RWPE2 (cell line): ENCODE measurements around the gene CRIP3.

Experiments
- ATAC-seq: fragments of 200-7000 bp; cut with Tn5 transposase; 3 replicates; pipeline ENCODE4 v1.9.1; 2021; ENCODE audit warnings: low read depth
- DNase-seq: peaks from one replicate; pipeline ENCODE4 v3.0.0-alpha.2; 2020; ENCODE audit warnings: low spot score
- H3K27ac ChIP-seq: fragments of 450-650 bp; 2 replicates; pipeline ENCODE4 v1.5.1; 2017; ENCODE audit warnings: mild to moderate bottlenecking; ENCODE audit not compliant: poor library complexity, severe bottlenecking
- H3K27me3 ChIP-seq: fragments of 250-450 bp; sonication (Bioruptor Pico); 2 replicates; pipeline ENCODE4 v1.5.1; 2021; ENCODE audit warnings: mild to moderate bottlenecking, moderate library complexity; ENCODE audit not compliant: insufficient read depth, poor library complexity, severe bottlenecking
- H3K36me3 ChIP-seq: fragments of 250-450 bp; sonication (Bioruptor Pico); 2 replicates; pipeline ENCODE4 v1.5.1; 2020; ENCODE audit warnings: low read depth, mild to moderate bottlenecking, moderate library complexity
- H3K4me1 ChIP-seq: fragments of 250-450 bp; sonication (Bioruptor Pico); 2 replicates; pipeline ENCODE4 v1.5.1; 2021; ENCODE audit warnings: mild to moderate bottlenecking, moderate library complexity; ENCODE audit not compliant: insufficient read depth, poor library complexity, severe bottlenecking
- H3K4me3 ChIP-seq: fragments of 250-450 bp; sonication (Bioruptor Pico); 2 replicates; pipeline ENCODE4 v1.5.1; 2021; ENCODE audit warnings: mild to moderate bottlenecking, moderate library complexity; ENCODE audit not compliant: severe bottlenecking
- H3K9me3 ChIP-seq: fragments of 250-450 bp; sonication (Bioruptor Pico); 2 replicates; pipeline ENCODE4 v1.5.1; 2021; ENCODE audit warnings: mild to moderate bottlenecking, moderate library complexity; ENCODE audit not compliant: severe bottlenecking
- TF ChIP-seq, protein P1 (sequence below): fragments of 450-650 bp; IDR thresholded peaks from one replicate; pipeline ENCODE4 v1.5.1; 2017; ENCODE audit warnings: mild to moderate bottlenecking, moderate library complexity; ENCODE audit not compliant: poor library complexity, severe bottlenecking

The CRIP3 gene

GRCh38 chr6:43339168-43339567 lies 30.5 kb upstream of the CRIP3 start:
- DNase-seq = no peak
- Histone ChIP-seq H3K4me3 (no peak overlapping the region), H3K36me3 (peaks cover 68% of the 10 kb centered on the region), H3K4me1 (no peaks in the 10 kb centered on the region), H3K27me3 (no peaks in the 10 kb centered on the region), H3K27ac (no peak overlapping the region), H3K9me3 (no peaks in the 10 kb centered on the region)
- ATAC-seq = no peak
- TF ChIP-seq, protein P1, sequence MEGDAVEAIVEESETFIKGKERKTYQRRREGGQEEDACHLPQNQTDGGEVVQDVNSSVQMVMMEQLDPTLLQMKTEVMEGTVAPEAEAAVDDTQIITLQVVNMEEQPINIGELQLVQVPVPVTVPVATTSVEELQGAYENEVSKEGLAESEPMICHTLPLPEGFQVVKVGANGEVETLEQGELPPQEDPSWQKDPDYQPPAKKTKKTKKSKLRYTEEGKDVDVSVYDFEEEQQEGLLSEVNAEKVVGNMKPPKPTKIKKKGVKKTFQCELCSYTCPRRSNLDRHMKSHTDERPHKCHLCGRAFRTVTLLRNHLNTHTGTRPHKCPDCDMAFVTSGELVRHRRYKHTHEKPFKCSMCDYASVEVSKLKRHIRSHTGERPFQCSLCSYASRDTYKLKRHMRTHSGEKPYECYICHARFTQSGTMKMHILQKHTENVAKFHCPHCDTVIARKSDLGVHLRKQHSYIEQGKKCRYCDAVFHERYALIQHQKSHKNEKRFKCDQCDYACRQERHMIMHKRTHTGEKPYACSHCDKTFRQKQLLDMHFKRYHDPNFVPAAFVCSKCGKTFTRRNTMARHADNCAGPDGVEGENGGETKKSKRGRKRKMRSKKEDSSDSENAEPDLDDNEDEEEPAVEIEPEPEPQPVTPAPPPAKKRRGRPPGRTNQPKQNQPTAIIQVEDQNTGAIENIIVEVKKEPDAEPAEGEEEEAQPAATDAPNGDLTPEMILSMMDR = no peak

GRCh38 chr6:43338243-43338642 lies 29.6 kb upstream of the CRIP3 start:
- no peak for ATAC-seq
- no peak overlapping the region for H3K27ac ChIP-seq
- TF ChIP-seq, protein P1 = no peak

GRCh38 chr6:43336382-43336781 lies 27.8 kb upstream of the CRIP3 start:
- no peaks in the 10 kb centered on the region for H3K9me3 ChIP-seq
- H3K4me1 ChIP-seq = no peaks in the 10 kb centered on the region
- H3K4me3 ChIP-seq = no peak overlapping the region
- no peak for DNase-seq
- ATAC-seq = no peak
- H3K27ac ChIP-seq = no peak overlapping the region
- TF ChIP-seq, protein P1 = no peak
- H3K27me3 ChIP-seq = no peaks in the 10 kb centered on the region
- H3K36me3 ChIP-seq = peaks cover 40% of the 10 kb centered on the region

More at GRCh38 chr6:43338243-43338642, 29.6 kb upstream of the CRIP3 start:
- no peak for DNase-seq
- Histone ChIP-seq H3K27me3 (no peaks in the 10 kb centered on the region), H3K4me1 (no peaks in the 10 kb centered on the region), H3K9me3 (no peaks in the 10 kb centered on the region), H3K4me3 (no peak overlapping the region), H3K36me3 (peaks cover 59% of the 10 kb centered on the region)

DNA sequence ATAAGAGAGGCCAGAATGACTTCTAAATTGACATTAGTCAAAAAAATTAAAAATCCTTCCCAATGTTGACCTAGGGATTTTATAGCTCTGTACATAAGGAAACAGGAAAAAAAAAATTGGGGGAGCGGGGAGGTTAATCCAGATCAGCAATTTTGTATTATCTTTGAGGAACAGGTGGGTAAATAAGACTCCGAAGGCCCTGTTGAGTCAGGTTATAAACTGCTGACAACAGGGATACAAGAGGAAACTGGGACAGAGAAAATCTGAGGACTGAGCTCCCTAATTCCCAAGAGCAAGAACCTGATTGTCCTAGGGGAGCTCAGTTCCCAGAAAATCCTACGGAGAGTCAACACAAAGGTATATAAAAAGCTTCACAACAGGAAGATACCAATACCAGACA lies 26.8 kb upstream of the CRIP3 start:
- Histone ChIP-seq H3K27me3 (no peaks in the 10 kb centered on the region), H3K9me3 (no peaks in the 10 kb centered on the region), H3K36me3 (peaks cover 31% of the 10 kb centered on the region), H3K27ac (no peak overlapping the region), H3K4me3 (no peak overlapping the region), H3K4me1 (no peaks in the 10 kb centered on the region)
- ATAC-seq = no peak
- DNase-seq = no peak
- TF ChIP-seq, protein P1 = no peak

DNA sequence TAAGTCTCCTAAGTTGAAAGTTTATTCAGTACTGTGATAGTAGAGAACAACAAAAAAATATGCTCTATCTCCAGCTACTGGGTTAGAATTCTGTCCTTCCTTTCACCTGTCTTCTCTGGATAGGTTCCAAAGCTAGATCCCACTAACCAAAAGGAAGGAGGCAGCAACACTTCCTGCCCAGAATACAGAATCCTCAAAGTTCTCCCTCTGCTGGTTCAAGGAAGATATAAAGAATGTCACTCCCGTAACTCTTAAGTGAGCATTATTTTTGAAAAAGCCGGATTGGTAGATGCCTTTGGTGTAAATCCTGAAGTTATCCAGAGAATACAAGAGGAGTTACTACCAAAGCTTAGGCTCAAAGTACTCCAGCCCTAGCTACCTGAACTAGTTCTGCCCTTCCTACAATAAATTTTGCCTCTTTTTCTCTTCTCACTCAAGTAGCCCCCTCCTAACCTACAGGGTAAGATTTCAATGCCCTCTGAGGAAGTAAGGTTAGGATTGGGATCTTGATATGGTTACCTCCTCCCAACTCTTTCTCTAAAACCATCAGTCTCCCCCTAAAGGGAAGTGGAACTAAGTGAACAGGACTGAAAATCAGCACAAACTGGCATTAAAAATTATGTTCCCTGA lies 26.0 kb upstream of the CRIP3 start:
- H3K9me3 ChIP-seq = no peaks in the 10 kb centered on the region
- no peaks in the 10 kb centered on the region for H3K27me3 ChIP-seq
- TF ChIP-seq, protein P1 = peak; percentile 76
- no peak overlapping the region for H3K4me3 ChIP-seq
- ATAC-seq (peak; percentile 87), DNase-seq (no peak)
- H3K4me1 ChIP-seq = no peaks in the 10 kb centered on the region
- H3K36me3 ChIP-seq = peaks cover 22% of the 10 kb centered on the region
- no peak overlapping the region for H3K27ac ChIP-seq
